GM19025 (cell line): ENCODE results near the gene OR8B8.
"Not testable (repeated sequence)": the region's sequence is repeated elsewhere in the genome, so short reads cannot be mapped to it uniquely, and the experiment has no call there.

ENCODE experiments used
- ATAC-seq: cut with Tn5 transposase; IDR thresholded peaks from one replicate; pipeline ENCODE4 v1.9.1; 2021; ENCODE audit warnings: mild to moderate bottlenecking, low read depth, moderate library complexity; ENCODE audit not compliant: unreplicated experiment

Gene OR8B8

DNA sequence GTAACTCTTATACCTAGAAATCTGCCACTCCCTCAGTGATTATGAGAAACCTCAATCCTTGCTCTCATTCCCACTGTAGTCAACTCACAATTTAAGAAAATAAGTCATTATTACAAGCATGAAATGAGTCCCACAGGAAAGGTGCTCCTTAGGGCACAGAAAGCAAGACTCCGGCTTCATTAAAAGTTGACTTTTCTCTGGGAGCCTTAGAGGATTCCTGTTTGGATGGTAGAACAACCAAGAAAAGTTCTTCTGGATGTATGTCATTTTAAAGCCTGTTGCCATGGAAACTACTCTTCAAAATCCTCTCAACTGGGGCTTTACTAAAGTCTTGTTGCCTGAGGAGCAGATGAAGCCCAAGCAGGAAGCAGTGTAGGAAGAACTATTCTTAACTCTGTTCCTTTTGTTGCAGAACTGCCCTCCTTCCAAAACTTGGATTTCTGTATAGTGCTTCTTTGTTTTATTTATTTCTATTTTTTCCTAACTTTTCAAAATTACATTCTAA, at the start of gene OR8B8:
TSS of gene OR8B8 (minus strand) at position 51 of the 505 bp plus-strand sequence. CDS start 4,611 bp downstream, outside the sequence.
- ATAC-seq: no peak

DNA sequence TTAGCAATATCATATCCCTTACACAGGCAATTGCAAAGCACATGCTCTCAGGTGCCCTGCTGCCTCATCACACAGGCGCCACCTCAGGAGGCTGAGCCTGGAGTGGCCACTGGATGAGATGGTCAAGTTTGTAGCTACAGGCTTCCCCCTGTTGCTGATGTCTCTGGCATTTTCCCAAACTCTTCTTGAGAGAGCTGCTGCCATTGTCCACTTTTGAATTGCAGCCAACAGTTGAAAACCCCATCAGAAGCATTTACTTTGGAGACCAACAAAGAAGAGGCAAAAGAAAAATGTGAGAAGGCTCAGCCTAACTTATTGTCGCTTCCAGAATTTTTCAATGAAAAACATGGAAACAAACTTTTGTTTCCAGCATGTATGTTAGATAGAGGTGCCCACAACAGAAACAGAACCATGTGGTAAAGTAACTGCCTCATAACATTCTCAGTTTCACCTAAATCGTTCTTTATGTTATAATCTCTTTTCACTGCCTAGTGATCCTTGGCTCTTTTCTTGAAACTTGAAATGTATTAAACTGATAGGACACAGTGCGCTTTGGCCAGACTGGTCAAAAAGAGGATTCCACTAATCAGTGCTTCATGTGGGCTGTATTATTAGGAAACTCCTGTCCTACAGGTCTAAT, 47.6 kb upstream of the OR8B8 start:
- no peak for ATAC-seq

DNA sequence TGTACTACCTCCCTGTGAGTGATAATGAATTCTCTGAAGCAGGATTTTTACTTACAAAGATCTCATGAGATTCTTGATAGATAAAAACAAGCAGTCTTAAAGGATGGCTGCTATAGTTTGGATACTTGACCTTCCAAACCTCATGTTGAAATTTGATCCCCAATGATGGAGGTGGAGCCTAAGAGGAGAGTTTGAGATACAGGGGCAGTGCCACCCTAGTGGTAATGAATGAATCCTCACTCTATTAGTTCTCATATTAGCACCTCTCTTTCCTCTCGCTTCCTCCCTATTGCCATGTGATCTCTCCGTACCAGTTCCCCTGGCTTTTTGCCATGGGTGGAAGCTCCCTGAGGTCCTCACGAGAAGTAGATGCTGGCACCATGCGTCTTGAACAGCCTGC, 37.9 kb upstream of the OR8B8 start:
- no peak for ATAC-seq

DNA sequence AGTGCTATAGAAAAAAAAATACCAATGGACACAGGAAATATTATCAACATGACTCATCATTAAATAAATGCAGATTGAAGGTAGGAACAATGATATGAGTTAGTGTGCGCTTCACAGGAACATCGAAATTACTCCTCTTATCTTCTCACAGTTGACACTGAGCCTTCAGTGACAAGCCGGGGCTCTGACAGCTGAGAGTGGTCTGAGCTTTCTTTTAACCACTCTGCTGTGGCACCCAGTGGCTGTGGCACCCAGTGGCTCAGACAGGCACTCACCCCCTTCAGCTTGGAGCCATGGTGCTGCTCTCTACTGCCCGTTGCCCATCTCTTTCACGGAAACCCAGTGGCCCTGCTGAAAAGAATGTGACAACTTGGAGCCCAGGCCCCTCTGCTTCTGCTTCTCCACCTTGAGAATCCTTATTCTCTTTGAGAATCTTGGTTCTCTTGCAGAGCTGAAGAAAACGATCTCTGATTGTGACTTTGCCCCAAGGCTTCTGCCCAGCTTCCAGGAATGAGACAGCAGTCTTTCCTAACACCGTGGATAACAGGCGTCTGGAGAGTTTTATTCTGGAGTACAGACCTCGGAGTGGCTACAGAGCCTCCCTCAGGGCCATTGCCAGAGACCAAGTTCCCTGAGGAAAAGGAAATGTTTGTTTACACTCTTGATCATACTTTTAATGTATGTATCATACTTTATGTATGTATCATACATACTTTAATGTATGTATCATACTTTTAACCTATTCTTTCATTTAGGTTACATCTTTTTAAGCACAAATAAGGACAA, 37.1 kb upstream of the OR8B8 start:
- no peak for ATAC-seq

DNA sequence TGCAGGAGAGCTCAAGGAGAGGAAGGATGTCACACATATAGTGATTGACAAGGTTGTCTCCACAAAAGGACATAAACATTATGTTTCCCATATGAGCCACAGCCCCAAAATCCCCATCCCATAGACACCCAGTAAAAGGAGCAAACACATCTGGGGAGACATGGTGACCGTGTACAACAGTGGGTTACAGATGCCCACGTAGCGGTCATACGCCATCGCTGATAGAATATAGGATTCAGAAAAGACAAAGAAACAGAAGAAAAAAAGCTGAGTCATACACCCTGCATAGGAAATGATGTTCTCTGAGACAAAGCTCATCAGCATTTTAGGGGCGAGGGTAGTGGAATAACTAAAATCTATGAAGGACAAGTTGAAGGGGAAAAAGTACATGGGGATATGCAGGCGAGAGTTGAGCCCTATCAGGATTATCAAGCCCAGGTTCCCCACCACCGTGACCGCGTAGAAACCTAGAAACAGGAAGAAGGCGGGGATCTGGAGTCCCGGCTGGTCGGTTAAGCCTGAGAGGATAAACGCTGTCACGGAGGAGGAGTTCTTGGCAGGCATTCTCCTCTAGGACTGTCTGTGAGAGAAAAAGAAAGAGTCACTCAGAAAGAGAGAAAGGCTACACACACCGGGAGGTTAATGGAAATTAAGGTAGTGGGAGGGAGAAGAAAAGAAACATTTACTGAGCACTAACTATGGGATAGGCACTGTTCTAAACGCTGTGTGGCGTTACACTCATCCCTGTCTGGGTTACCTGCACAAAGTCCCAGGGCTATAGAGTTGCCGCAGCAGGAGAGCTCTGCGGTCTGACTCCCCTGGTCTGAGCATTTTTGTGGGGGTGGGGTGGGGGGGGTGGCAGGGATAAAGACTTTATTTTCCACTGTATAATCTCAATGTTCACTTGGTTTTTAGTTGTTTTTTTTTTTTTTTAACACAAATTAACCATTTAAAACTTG, 36.1 kb upstream of the OR8B8 start:
- ATAC-seq: no peak

- no peak for ATAC-seq
Observed at GRCh38 chr11:124479561-124479960, 34.1 kb upstream of the OR8B8 start.

- ATAC-seq: no peak
Observed at GRCh38 chr11:124475265-124475664, 29.8 kb upstream of the OR8B8 start.

DNA sequence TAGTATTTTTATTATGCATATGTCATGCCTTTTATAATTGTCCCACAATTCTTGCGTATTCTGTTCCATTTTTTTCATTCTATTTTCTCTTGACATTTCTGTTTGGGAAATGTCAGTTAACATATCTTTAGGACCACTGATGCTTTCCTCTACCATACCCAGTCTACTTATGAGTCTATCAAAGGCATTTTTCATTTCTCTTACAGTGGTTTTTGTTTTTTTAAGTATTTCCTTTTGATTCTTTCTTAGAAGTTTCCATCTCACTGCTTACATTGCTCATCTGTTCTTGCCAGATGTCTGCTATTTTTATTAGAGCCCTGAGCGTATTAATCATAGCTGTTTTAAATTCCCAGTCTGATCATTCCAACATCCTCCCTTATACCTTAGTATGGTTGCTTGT, 29.3 kb upstream of the OR8B8 start:
- ATAC-seq: no peak

DNA sequence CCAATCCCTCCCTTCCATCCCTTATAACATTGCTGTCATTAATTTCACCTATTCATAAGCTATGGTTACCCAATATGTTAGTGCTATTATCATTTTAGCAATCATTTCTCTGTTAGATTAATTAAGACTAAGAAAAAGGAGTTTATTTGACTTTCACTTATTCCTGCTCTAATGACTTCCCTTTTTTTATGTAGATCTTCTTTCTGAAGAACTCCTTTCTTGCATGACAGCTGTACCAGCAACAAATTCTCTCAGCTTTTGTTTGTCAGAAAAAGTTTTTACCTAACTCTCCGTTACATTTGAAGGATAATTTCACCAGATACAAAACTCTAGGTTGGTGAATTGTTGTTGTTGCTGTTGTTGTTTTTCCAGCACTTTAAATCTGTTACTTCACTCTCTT, 28.6 kb upstream of the OR8B8 start:
- ATAC-seq: no peak

GRCh38 chr11:124473476-124473875, 28.0 kb upstream of the OR8B8 start:
- no peak for ATAC-seq

DNA sequence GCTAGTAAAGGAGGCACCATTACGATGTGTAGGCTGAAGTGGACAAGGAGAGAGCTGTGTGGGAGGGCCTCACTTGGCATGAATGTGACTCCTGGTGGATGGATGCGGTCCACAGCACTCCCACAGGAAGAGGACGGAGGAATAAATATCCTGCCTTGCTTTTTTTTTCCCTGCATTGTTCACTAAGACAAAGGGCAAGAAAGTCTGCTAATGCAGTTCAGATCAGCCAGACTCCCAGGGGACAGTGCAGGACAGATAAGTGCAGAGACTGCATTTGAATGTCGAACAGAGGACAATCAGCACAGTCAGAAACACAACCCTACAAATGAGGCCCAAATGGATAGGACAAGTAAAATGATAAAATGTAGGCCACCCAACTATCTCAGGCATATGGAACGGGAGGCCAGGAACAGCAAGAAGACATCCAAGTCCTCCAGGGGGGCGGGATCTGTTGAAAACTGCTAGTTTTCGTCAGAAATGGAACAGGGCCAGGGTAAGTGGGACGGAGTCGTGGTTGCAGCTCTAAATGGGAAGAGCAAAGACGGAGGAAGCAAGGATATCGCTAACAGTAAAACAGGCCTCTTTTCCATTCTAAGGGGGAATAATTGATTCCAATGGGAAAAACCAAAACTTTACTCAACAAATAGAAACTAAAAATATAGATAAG, 25.2 kb upstream of the OR8B8 start:
- no peak for ATAC-seq

DNA sequence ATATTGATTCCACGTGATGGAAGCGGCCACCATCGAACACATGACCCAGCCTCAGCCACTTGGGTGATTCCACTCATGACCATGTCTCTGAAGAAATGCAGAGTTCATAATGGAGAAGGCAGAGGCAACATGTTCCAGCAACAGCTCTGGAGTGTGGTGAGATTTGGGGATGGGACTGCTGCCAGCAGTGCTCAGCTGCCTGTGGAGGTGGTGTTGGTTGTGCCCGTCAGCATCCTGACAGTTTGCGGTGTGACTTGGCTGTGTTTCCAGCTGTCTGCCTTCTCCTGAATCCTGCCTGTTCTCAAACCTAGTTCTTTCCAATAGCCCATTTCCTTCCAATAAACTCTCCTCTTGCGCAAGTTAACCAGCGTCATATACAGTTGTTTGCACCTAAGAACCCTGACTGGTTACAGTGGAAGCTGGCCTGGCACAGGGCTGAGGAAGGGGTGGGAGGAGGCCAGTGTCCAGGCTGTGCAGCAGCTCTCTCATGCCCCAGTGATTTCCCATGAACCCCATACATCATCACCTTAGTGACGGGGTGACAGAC, 22.0 kb upstream of the OR8B8 start:
- ATAC-seq: no peak

GRCh38 chr11:124465368-124465767, 19.9 kb upstream of the OR8B8 start:
- ATAC-seq: no peak

- no peak for ATAC-seq
Observed at GRCh38 chr11:124463990-124464389, 18.5 kb upstream of the OR8B8 start.

DNA sequence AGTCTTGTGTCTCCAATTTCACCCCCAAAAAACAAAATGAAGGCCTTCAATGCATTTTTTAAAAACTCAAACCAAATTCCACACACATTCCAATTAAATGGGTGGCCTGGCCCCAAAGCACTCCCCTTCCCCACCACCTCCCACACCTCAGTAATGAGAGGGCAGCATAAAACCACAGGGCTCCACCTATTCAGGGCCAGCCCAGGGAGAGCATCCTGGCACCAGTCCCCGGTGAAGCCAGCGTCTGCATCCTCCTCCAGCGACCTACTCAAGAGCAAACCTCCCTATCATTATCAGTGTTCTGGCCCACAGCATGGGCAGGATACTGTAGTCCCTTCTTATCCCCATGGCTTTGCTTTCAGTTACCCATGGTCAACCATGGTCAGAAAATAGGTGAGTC, 17.8 kb upstream of the OR8B8 start:
- no peak for ATAC-seq

GRCh38 chr11:124460459-124460858, 15.0 kb upstream of the OR8B8 start:
- no peak for ATAC-seq

GRCh38 chr11:124459379-124459778, 13.9 kb upstream of the OR8B8 start:
- ATAC-seq: not testable (repeated sequence)

DNA sequence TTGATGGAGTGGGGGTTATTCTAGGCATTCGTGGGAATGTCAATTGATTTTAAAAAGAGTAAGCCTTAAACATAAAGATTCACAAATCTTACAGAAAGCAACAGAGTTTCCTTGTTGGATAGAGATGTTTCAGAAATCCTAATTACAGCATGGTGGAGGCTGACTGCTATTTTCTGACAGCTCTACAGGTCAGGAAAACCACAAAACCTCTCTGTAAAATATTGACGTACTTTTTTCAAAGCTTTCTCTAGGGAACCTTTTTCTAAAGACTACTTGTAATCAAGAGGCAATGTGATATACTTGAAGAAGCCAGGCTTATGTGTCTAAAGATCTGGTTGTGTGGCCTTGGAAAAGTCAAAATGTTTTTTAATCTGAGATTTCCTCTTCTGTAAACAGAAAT, 9.1 kb upstream of the OR8B8 start:
- no peak for ATAC-seq

GRCh38 chr11:124446916-124447315, 1.4 kb upstream of the OR8B8 start:
- ATAC-seq: no peak

GRCh38 chr11:124442847-124443246, 2.6 kb downstream of the OR8B8 start:
- no peak for ATAC-seq
